ENCODE data around the gene ESD. TPM values are rescaled to one million over a fixed set of nuclear protein-coding genes. Genes with fewer than 3 reads are reported as not detected.

The ESD gene
- total RNA-seq, 4 donors from 2014 or later = 87.5 to 132 (median 99.7) TPM

GRCh38 chr13:46731535-46731934 lies 65.4 kb downstream of the ESD start:
- no peaks in the 10 kb centered on the region for H3K4me1 ChIP-seq
- H3K36me3 ChIP-seq = peaks cover 0 to 88% (median 0%) of the 10 kb centered on the region in 3 donors

DNA sequence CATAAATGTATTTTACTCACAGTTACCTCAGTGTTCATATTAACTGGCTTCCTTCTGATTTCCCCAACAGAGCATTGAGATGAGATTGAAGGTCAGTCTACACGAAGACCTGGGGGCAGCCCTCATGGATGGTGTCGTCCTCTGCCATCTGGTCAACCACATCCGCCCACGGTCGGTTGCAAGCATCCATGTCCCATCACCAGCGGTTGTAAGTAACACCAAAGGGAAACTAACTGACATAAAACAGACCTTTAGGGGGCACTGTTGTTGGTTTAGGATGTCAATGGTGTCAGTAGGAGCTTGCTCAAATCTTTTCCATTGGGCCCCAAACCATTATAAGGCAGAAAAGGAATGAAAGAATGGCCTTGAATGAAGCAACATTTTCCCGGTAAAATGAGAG lies 68.2 kb downstream of the ESD start:
- WGBS, 2 donors = 89 to 90% methylated on average over 7 of the region's 7 CpGs
- no peaks in the 10 kb centered on the region for H3K27me3 ChIP-seq
- TF ChIP-seq EP300 (IDR thresholded peaks at IDR 0.05) = no peak
- no peak for TF ChIP-seq CTCF (IDR thresholded peaks at IDR 0.05)
- TF ChIP-seq POLR2A (IDR thresholded peaks at IDR 0.05) = no peak
- H3K4me3 ChIP-seq = no peak overlapping the region
- DNase-seq (ENCODE audit: low spot score in 2 of 2) = no peak
- peaks cover 0 to 92% (median 0%) of the 10 kb centered on the region in 3 donors for H3K36me3 ChIP-seq
- H3K9me3 ChIP-seq = no peaks in the 10 kb centered on the region
- H3K4me1 ChIP-seq = no peaks in the 10 kb centered on the region
- H3K27ac ChIP-seq = no peak overlapping the region

More at GRCh38 chr13:46731535-46731934, 65.4 kb downstream of the ESD start:
- 93 to 95% methylated on average over 6 of the region's 6 CpGs for WGBS, 2 donors
- no peak for DNase-seq (ENCODE audit: low spot score in 2 of 2)
- no peak overlapping the region for H3K4me3 ChIP-seq
- H3K9me3 ChIP-seq = no peaks in the 10 kb centered on the region
- no peak overlapping the region for H3K27ac ChIP-seq
- no peaks in the 10 kb centered on the region for H3K27me3 ChIP-seq
- no peak for TF ChIP-seq CTCF (IDR thresholded peaks at IDR 0.05)
- TF ChIP-seq EP300 (IDR thresholded peaks at IDR 0.05) = no peak
- TF ChIP-seq POLR2A (IDR thresholded peaks at IDR 0.05) = no peak

- WGBS, 2 donors = 87 to 100% methylated on average over 5 of the region's 5 CpGs
- TF ChIP-seq CTCF (IDR thresholded peaks at IDR 0.05) (no peak), EP300 (IDR thresholded peaks at IDR 0.05) (no peak), POLR2A (IDR thresholded peaks at IDR 0.05) (no peak)
- Histone ChIP-seq H3K4me1 (peaks cover 0 to under 1% (median 0%) of the 10 kb centered on the region in 4 donors), H3K9me3 (no peaks in the 10 kb centered on the region), H3K27me3 (no peaks in the 10 kb centered on the region), H3K27ac (no peak overlapping the region), H3K4me3 (no peak overlapping the region), H3K36me3 (peaks cover 0 to 81% (median 0%) of the 10 kb centered on the region in 3 donors)
- no peak for DNase-seq (ENCODE audit: low spot score in 2 of 2)
Observed at GRCh38 chr13:46726347-46726746, 70.6 kb downstream of the ESD start.

Other genes starting within 250 kb of the ESD start
- gene LRCH1, start 244.0 kb downstream of the ESD start, total RNA-seq = 10 to 100 TPM; 17.2 to 25.7 (median 21.9) TPM
- under 1 TPM; 0.20 to 0.30 (median 0.21) TPM for gene HTR2A, start 99.9 kb upstream of the ESD start, total RNA-seq

All from tibial nerve (tissue), 4 donors.